H1 (cell line): ENCODE measurements around the gene OTP. TPM values are rescaled to one million over a fixed set of nuclear protein-coding genes. Genes with fewer than 3 reads are reported as not detected.
A peak's percentile ranks its signal among the peaks of the same experiment; 100 is the strongest.

Source experiments
- CEBPB ChIP-seq: IDR thresholded peaks from 2 replicates; pipeline ENCODE4 v1.6.1; 2012; ENCODE audit warnings: low read depth, low read length
- RAD21 ChIP-seq, 2 experiments: IDR thresholded peaks in 1 of 2; conservative IDR thresholded peaks in 1 of 2; 2 replicates each; pipeline ENCODE4 v1.6.1; 2011; ENCODE audit warnings: low read depth in 2 of 2, low read length in 2 of 2, improper control_type of control experiment in 1 of 2, inconsistent platforms in 1 of 2, mild to moderate bottlenecking in 1 of 2, moderate library complexity in 1 of 2
- SUZ12 ChIP-seq: fragments of 200-600 bp; sonication (generic); IDR thresholded peaks from 2 replicates; pipeline ENCODE4 v1.6.1; 2012; ENCODE audit warnings: mild to moderate bottlenecking, inconsistent platforms, low read length, moderate library complexity, mixed read lengths
- polyA plus RNA-seq, 7 experiments: library from polyadenylated mRNA; depleted of rRNA in 3 of 7; stranded (reverse) in 5 of 7; unstranded in 2 of 7; fragments of >200 nt in 5 of 7; fragments of 200-250 nt in 2 of 7; gene quantifications; 1 replicate in 5 of 7; 2 replicates in 1 of 7; 4 replicates in 1 of 7; pipeline versions ENCODE4 v1.2.1 to v1.2.3, GENCODE V29; 2011 to 2013; ENCODE audit warnings: missing spikeins in 2 of 7, mixed read lengths in 2 of 7
- total RNA-seq: library from RNA; stranded (reverse); fragmentation: NEBNext Ultra II Directional; extraction: Animal tissue kit (Norgen Biotek cat#: 25700); gene quantifications from 2 replicates; pipeline ENCODE4 v1.2.1, GENCODE V29; 2021
- TF ChIP-seq, protein P1 (sequence below), 3 experiments: IDR thresholded peaks; 1 replicate in 2 of 3; 2 replicates in 1 of 3; pipeline versions ENCODE4 v1.5.1 to v1.6.1; 2011; ENCODE audit warnings: low read length in 3 of 3, mild to moderate bottlenecking in 3 of 3, inconsistent platforms in 2 of 3, low read depth in 1 of 3, moderate library complexity in 1 of 3; ENCODE audit not compliant: insufficient read depth in 1 of 3; ENCODE audit errors: control extremely low read depth in 1 of 3

The OTP gene
- total and polyA plus RNA-seq, 2 of the 8 experiments (the other 6 are each of a cell fraction or from before 2014, with no cell fraction given) = not detected

GRCh38 chr5:77627869-77628674 lies 10.4 kb downstream of the OTP start (continued):
- TF ChIP-seq, protein P1, sequence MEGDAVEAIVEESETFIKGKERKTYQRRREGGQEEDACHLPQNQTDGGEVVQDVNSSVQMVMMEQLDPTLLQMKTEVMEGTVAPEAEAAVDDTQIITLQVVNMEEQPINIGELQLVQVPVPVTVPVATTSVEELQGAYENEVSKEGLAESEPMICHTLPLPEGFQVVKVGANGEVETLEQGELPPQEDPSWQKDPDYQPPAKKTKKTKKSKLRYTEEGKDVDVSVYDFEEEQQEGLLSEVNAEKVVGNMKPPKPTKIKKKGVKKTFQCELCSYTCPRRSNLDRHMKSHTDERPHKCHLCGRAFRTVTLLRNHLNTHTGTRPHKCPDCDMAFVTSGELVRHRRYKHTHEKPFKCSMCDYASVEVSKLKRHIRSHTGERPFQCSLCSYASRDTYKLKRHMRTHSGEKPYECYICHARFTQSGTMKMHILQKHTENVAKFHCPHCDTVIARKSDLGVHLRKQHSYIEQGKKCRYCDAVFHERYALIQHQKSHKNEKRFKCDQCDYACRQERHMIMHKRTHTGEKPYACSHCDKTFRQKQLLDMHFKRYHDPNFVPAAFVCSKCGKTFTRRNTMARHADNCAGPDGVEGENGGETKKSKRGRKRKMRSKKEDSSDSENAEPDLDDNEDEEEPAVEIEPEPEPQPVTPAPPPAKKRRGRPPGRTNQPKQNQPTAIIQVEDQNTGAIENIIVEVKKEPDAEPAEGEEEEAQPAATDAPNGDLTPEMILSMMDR (IDR thresholded peaks at IDR 0.05; ENCODE audit: control extremely low read depth in 1 of 3, insufficient read depth in 1 of 3, low read depth in 1 of 3, low read length in 3 of 3) = 0 out of 4 replicates have a peak, but pooled peaks of 1 of the 3 experiments have one; percentile 5
- TF ChIP-seq SUZ12 (peak; percentile 98), RAD21 (IDR thresholded peaks at IDR 0.05 in 1 of 2, conservative IDR thresholded peaks at IDR 0.05 in 1 of 2; ENCODE audit: low read depth in 2 of 2, low read length in 2 of 2) (0 out of 4 replicates have a peak, but pooled peaks of 1 of the 2 experiments have one; percentile 1), CEBPB (no peak)
